ENCODE data around the gene PPP1R14B.

GRCh38 chr11:64201543-64201942 lies 45.2 kb downstream of the PPP1R14B start:
- TF ChIP-seq CTCF (IDR thresholded peaks at IDR 0.05; ENCODE audit: low read length) (no peak), EZH2 (optimal IDR thresholded peaks at IDR 0.05; ENCODE audit: low read depth, low read length) (no peak), EZH2phosphoT487 (IDR thresholded peaks at IDR 0.05; ENCODE audit: low read length) (no peak)

Measured in MM.1S (cell line).